ENCODE data around the gene RELL2. TPM values are rescaled to one million over a fixed set of nuclear protein-coding genes. Genes with fewer than 3 reads are reported as not detected.

RELL2 gene
- total RNA-seq, 4 donors from 2014 or later = 0.16 to 1.1 TPM; not detected in 2

DNA sequence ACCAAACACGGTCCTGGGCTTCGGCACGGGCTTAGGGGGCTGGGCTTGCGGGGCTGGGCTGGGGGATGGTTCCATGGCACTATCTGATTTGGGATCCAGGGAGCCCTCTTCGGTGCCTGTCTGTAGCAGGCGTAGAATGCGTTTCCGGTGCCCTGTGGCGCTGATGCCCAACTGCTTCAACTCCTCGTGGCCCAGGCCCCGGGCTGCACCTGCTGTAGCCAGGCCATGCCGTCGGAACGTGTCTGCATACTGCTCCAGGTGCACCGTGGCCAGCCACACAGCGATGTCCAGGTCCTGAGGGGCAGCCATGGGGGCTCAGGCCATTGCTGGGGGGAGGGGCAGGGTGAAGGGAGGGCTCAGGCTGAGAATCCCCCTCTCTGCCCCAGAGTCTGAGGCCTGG is 43.4 kb downstream of the RELL2 start:
- peak overlapping the region in 3 of 4 donors; percentile 13 to 51 (median 20) for H3K4me3 ChIP-seq
- peaks cover 0 to 7% (median 2%) of the 10 kb centered on the region in 3 donors for H3K27me3 ChIP-seq
- intact Hi-C loops (cut with DNase I; ENCODE audit: low total_unique reads) = no loop called here
- DNase-seq (no peak), ATAC-seq (no peak)
- H3K9me3 ChIP-seq = no peaks in the 10 kb centered on the region
- no peak overlapping the region for H3K27ac ChIP-seq
- H3K36me3 ChIP-seq = no peaks in the 10 kb centered on the region
- H3K4me1 ChIP-seq = peaks cover 0 to 7% of the 10 kb centered on the region in 2 donors
- in situ Hi-C loops (cut with MboI; ENCODE audit: low sequenced_read_pairs in 4 of 4) = loop anchor here (25.0 kb wide), 1 partner anchor 457 kb away; no protein-coding TSS in a partner anchor
- no peak for TF ChIP-seq POLR2A (IDR thresholded peaks at IDR 0.05)
- TF ChIP-seq CTCF (IDR thresholded peaks at IDR 0.05 in 4 of 5, conservative IDR thresholded peaks at IDR 0.05 in 1 of 5) = no peak

DNA sequence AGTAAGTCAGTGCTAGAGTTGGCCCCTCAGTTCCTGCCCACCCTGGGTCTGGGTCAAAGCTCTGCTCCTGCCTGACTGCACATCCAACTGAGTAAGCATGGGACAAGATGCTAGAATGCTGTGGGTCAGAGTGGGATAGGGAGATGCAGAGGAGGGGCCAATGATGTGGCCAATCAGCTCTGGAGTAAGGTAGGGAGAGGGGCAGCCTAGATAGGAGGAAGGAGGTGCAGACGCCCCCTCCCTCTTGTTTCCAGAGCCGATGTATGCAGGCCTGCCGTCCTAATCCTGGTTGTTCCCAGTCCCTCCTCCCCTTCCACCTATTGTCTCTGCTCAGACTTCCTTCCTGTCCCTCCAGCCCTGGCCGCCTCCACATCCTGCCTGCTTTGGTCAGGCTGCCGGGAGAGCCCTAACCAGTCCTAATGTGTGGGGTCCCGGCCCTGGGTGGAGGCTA is 44.0 kb downstream of the RELL2 start:
- Histone ChIP-seq H3K36me3 (no peaks in the 10 kb centered on the region), H3K9me3 (no peaks in the 10 kb centered on the region), H3K27ac (peak overlapping the region; percentile 42 to 76 (median 64)), H3K4me1 (peaks cover 0 to 7% of the 10 kb centered on the region in 2 donors), H3K27me3 (peaks cover 0 to 7% (median 2%) of the 10 kb centered on the region in 3 donors), H3K4me3 (peak overlapping the region; percentile 47 to 51 (median 50))
- in situ Hi-C loops (cut with MboI; ENCODE audit: low sequenced_read_pairs in 4 of 4) = loop anchor here (25.0 kb wide), 1 partner anchor 457 kb away; no protein-coding TSS in a partner anchor
- no peak for DNase-seq
- ATAC-seq = peak; percentile 48 to 49
- intact Hi-C loops (cut with DNase I; ENCODE audit: low total_unique reads) = no loop called here
- TF ChIP-seq POLR2A (IDR thresholded peaks at IDR 0.05) = no peak

- in situ Hi-C loops (cut with MboI; ENCODE audit: low sequenced_read_pairs in 4 of 4) (loop anchor here (25.0 kb wide), 1 partner anchor 456 kb away; no protein-coding TSS in a partner anchor), intact Hi-C loops (cut with DNase I; ENCODE audit: low total_unique reads) (no loop called here)
- DNase-seq (no peak), ATAC-seq (no peak)
- H3K4me3 ChIP-seq = peak overlapping the region; percentile 47 to 51 (median 50)
- H3K27me3 ChIP-seq = peaks cover 0 to 7% (median 2%) of the 10 kb centered on the region in 3 donors
- no peak for TF ChIP-seq POLR2A (IDR thresholded peaks at IDR 0.05)
- TF ChIP-seq CTCF (IDR thresholded peaks at IDR 0.05 in 4 of 5, conservative IDR thresholded peaks at IDR 0.05 in 1 of 5) = no peak
- H3K36me3 ChIP-seq = no peaks in the 10 kb centered on the region
- H3K4me1 ChIP-seq = peaks cover 0 to 7% of the 10 kb centered on the region in 2 donors
- H3K9me3 ChIP-seq = no peaks in the 10 kb centered on the region
- H3K27ac ChIP-seq = peak overlapping the region; percentile 42 to 76 (median 64)
These were observed 44.5 kb downstream of the RELL2 start for GRCh38 chr5:141681295-141681694.

DNA sequence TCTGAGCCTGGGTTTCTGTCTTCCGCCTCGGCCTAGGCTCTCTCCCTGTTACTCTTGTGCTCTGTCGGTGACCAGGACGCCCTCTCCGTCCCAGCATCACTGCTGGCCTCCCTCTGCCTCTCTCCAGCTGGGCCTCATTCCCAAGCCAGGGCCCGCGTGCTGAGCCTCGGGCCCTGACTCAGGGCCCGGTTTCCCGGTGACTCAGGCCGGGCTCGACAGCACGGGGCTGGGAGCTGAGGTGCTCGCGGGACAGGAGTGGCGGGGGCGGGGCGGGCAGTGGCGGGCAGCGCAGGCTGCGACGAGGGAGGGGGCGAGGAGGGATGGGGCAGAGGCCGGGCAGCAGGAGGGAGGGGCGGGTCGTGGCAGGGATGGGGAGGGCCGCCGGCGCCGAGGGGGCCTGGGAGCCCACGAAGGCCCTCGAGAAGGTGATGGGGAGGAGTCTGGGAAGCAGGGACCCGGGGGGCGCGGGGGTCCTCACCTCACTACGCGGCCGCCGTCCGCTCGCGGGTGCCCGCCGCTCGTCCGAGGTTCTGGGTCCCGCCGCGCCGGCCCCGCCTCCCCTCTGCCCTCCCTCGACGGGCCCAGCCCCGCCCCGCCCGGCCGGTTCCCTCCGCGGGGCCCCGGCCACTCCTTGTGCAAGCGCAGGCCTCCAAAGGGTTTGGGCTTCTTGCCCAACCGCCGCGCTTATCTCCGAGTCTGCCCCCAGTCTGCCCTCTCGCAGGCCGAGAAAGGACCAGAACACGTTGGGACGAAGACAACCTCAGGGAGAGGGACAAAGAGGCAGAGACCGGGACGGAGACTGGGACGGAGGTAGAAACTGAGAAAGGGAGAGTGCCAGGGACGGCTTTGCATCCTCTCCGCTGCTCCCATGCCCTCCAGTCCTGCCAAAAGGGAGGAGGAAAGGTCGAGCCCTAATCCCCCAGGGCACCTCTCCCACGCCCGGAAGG is 45.2 kb downstream of the RELL2 start, which contains the start of gene ARAP3:
Gene ARAP3 (minus strand): TSS at position 536 of the 947 bp plus-strand sequence. CDS start 1,744 bp downstream, outside the sequence.
- DNase-seq (peak; percentile 33 to 41), ATAC-seq (peak; percentile 46 to 56)
- peaks cover 0 to 7% (median 2%) of the 10 kb centered on the region in 3 donors for H3K27me3 ChIP-seq
- H3K4me1 ChIP-seq = peaks cover 0 to 7% of the 10 kb centered on the region in 2 donors
- H3K4me3 ChIP-seq = peak within 1 kb of the TSS; percentile 47 to 51 (median 50)
- TF ChIP-seq CTCF (IDR thresholded peaks at IDR 0.05 in 4 of 5, conservative IDR thresholded peaks at IDR 0.05 in 1 of 5) = no peak
- no peak for TF ChIP-seq POLR2A (IDR thresholded peaks at IDR 0.05)
- no peaks in the 10 kb centered on the region for H3K36me3 ChIP-seq
- peak within 1 kb of the TSS; percentile 42 to 76 (median 64) for H3K27ac ChIP-seq
- intact Hi-C loops (cut with DNase I; ENCODE audit: low total_unique reads) (no loop called here), in situ Hi-C loops (cut with MboI; ENCODE audit: low sequenced_read_pairs in 4 of 4) (loop anchor here (25.0 kb wide), 1 partner anchor 455 kb away; no protein-coding TSS in a partner anchor)
- no peaks in the 10 kb centered on the region for H3K9me3 ChIP-seq
